ENCODE results near the gene EPC1. TPM values are rescaled to one million over a fixed set of nuclear protein-coding genes. Genes with fewer than 3 reads are reported as not detected.
"Not testable (repeated sequence)": the region's sequence is repeated elsewhere in the genome, so short reads cannot be mapped to it uniquely, and the experiment has no call there.

EPC1 gene
- total RNA-seq, 1 donor from 2014 or later: 36.0 TPM

DNA sequence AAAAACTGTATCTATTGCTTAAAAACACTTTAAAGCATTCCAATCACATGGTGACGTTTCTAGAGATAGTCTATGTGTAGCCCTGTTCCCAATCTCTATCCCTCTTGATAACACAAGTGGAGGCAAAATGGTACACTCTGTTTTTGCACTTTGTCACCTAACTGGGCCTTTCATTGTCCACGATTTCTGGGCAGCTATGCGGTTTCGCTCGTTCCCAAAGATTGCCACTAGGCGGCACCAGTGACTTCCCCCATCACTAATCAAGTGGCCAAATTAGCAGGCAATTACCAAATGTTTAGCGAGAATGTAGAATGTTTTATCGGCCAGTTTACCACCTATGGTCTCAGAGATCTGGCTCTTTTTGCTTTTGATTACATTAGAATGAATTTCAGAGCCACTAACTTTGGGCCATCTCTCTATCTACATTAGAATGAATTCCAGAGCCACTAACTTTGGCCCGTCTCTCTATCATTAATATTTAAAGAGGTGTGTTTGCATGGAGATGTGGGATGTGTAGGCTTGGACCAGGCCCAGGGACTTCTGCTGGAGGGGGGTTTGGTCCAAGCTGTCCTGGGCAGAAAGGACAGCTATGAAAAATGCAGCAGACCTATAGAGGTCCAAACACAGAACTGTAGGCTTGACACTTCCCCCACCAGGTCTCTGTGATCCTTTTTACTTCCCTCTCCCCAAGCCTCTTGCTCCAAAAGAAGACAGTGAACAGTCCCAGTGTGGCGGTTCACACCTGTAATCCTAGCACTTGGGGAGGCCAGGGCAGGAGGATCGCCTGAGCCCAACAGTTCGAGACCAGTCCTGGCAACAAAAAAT is 90.1 kb downstream of the EPC1 start:
- intact Hi-C loops (cut with DNase I): no loop called here
- no peak overlapping the region for H3K4me3 ChIP-seq
- no peak overlapping the region for H3K27ac ChIP-seq
- DNase-seq (peak; percentile 80), ATAC-seq (peak; percentile 94)
- no peaks in the 10 kb centered on the region for H3K9me3 ChIP-seq
- H3K36me3 ChIP-seq: no peaks in the 10 kb centered on the region
- no peaks in the 10 kb centered on the region for H3K4me1 ChIP-seq
- TF ChIP-seq, protein P1, sequence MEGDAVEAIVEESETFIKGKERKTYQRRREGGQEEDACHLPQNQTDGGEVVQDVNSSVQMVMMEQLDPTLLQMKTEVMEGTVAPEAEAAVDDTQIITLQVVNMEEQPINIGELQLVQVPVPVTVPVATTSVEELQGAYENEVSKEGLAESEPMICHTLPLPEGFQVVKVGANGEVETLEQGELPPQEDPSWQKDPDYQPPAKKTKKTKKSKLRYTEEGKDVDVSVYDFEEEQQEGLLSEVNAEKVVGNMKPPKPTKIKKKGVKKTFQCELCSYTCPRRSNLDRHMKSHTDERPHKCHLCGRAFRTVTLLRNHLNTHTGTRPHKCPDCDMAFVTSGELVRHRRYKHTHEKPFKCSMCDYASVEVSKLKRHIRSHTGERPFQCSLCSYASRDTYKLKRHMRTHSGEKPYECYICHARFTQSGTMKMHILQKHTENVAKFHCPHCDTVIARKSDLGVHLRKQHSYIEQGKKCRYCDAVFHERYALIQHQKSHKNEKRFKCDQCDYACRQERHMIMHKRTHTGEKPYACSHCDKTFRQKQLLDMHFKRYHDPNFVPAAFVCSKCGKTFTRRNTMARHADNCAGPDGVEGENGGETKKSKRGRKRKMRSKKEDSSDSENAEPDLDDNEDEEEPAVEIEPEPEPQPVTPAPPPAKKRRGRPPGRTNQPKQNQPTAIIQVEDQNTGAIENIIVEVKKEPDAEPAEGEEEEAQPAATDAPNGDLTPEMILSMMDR (IDR thresholded peaks at IDR 0.05): peak; percentile 91
- H3K27me3 ChIP-seq: no peaks in the 10 kb centered on the region

GRCh38 chr10:32253821-32254220 is 93.1 kb downstream of the EPC1 start:
- ATAC-seq (peak; percentile 20), DNase-seq (no peak)
- no peaks in the 10 kb centered on the region for H3K9me3 ChIP-seq
- TF ChIP-seq, protein P1 (IDR thresholded peaks at IDR 0.05): no peak
- no peak overlapping the region for H3K4me3 ChIP-seq
- no peaks in the 10 kb centered on the region for H3K4me1 ChIP-seq
- no peaks in the 10 kb centered on the region for H3K27me3 ChIP-seq
- no peak overlapping the region for H3K27ac ChIP-seq
- intact Hi-C loops (cut with DNase I): no loop called here
- H3K36me3 ChIP-seq: no peaks in the 10 kb centered on the region

DNA sequence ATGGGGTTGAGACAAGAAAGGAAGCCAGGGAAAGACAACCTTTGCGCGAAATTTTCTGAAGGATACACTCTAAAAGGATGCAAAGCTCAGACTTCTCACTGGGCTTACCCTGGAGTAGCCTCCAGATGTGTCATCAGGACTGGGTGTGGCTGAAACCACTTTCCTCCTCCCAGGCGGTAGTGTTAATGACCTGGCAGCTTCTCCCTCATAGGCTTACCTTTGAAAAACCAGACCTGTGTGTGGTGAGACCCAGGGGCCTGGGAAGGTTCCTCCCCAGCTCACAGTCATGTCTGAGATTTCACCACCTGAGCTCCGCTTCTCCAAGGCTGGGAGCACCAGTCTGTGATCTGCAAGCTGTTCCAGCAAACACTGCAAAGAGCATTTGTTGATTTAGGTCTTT is 93.7 kb downstream of the EPC1 start:
- Histone ChIP-seq H3K27ac (no peak overlapping the region), H3K36me3 (no peaks in the 10 kb centered on the region), H3K27me3 (no peaks in the 10 kb centered on the region), H3K9me3 (no peaks in the 10 kb centered on the region), H3K4me3 (no peak overlapping the region), H3K4me1 (no peaks in the 10 kb centered on the region)
- no peak for DNase-seq
- TF ChIP-seq, protein P1 (IDR thresholded peaks at IDR 0.05): no peak
- ATAC-seq: peak; percentile 43
- intact Hi-C loops (cut with DNase I): no loop called here

GRCh38 chr10:32250489-32250888 is 96.5 kb downstream of the EPC1 start:
- H3K4me3 ChIP-seq; ATAC-seq; H3K9me3 ChIP-seq; H3K27ac ChIP-seq; H3K27me3 ChIP-seq; intact Hi-C loops (cut with DNase I); DNase-seq; H3K4me1 ChIP-seq; H3K36me3 ChIP-seq: not testable (repeated sequence)

DNA sequence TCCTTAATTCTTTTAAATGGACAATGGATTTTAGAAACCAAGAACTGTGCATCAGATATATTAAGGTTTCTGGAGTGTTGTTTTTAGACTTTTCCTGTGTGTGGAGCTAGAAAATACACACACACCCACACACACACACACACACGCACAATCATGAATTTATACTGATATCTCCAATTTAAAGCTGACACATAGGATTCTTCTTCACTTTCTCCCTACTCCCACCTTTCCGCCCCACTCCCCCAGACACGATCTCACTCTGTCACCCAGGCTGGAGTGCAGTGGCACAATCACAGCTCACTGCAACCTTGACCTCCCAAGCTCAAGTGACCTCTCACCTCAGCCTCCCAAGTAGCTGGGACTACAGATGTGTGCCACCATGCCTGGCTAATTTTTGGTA is 100.3 kb downstream of the EPC1 start:
- TF ChIP-seq, protein P1 (IDR thresholded peaks at IDR 0.05): no peak
- Histone ChIP-seq H3K27me3 (no peaks in the 10 kb centered on the region), H3K4me1 (no peaks in the 10 kb centered on the region), H3K9me3 (no peaks in the 10 kb centered on the region), H3K36me3 (no peaks in the 10 kb centered on the region), H3K4me3 (no peak overlapping the region), H3K27ac (no peak overlapping the region)
- DNase-seq (no peak), ATAC-seq (no peak)
- intact Hi-C loops (cut with DNase I): no loop called here

DNA sequence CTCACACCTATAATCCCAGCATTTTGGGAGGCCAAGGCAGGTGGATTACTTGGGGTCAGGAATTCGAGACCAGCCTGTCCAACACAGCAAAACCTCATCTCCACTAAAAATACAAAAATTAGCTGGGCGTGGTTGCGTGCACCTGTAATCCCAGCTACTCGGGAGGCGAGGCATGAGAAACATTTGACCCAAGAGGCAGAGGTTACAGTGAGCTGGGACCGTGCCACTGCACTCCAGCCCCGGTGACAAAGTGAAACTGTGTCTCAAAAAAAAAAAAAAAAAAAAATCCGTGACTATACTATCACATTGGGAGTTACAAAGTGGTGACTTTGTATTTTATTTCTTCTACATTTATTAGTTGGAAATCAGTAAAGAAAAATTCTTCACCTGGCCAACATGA is 101.2 kb downstream of the EPC1 start:
- Histone ChIP-seq H3K36me3 (no peaks in the 10 kb centered on the region), H3K4me3 (no peak overlapping the region), H3K27me3 (no peaks in the 10 kb centered on the region), H3K4me1 (no peaks in the 10 kb centered on the region), H3K9me3 (no peaks in the 10 kb centered on the region), H3K27ac (no peak overlapping the region)
- intact Hi-C loops (cut with DNase I): no loop called here
- TF ChIP-seq, protein P1 (IDR thresholded peaks at IDR 0.05): no peak
- no peak for DNase-seq
- ATAC-seq: no peak

All from upper lobe of right lung (tissue), 1 donor.